ENCODE data around the gene PANK4. TPM values are rescaled to one million over a fixed set of nuclear protein-coding genes. Genes with fewer than 3 reads are reported as not detected.

The PANK4 gene
- total and polyA plus RNA-seq, 3 donors from 2014 or later, result 23.2 to 84.7 (median 65.9) TPM

DNA sequence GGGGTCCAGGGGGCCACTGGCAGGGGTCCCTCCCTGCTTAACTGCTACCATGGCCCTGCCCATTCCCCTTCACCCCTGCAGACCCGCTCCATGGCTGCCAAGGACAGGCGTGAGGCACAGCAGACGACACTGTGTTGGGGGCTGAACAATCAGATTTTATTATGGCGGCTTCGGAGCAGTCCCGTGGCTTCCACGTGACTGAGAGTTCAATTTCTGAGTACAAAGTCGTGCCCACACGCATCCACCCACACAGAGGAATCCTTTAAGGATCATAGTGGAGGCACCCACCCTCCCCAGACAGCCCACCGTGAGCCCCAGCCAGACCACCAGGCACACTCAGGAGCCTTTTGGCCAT lies 2.2 kb upstream of the PANK4 start:
- no peak for DNase-seq
- intact Hi-C loops (cut with DNase I; ENCODE audit: low total_unique reads), result no loop called here
- Histone ChIP-seq H3K27ac (no peak overlapping the region), H3K4me1 (peaks cover 51% of the 10 kb centered on the region), H3K27me3 (no peaks in the 10 kb centered on the region), H3K4me3 (no peak overlapping the region), H3K36me3 (ENCODE audit: low read depth, missing control alignments) (no peaks in the 10 kb centered on the region), H3K9me3 (no peaks in the 10 kb centered on the region)
- WGBS, 2 donors, result 69 to 70% methylated on average over 4 to 9 of the region's 10 CpGs
- TF ChIP-seq, protein P1, sequence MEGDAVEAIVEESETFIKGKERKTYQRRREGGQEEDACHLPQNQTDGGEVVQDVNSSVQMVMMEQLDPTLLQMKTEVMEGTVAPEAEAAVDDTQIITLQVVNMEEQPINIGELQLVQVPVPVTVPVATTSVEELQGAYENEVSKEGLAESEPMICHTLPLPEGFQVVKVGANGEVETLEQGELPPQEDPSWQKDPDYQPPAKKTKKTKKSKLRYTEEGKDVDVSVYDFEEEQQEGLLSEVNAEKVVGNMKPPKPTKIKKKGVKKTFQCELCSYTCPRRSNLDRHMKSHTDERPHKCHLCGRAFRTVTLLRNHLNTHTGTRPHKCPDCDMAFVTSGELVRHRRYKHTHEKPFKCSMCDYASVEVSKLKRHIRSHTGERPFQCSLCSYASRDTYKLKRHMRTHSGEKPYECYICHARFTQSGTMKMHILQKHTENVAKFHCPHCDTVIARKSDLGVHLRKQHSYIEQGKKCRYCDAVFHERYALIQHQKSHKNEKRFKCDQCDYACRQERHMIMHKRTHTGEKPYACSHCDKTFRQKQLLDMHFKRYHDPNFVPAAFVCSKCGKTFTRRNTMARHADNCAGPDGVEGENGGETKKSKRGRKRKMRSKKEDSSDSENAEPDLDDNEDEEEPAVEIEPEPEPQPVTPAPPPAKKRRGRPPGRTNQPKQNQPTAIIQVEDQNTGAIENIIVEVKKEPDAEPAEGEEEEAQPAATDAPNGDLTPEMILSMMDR (IDR thresholded peaks at IDR 0.05), result no peak

DNA sequence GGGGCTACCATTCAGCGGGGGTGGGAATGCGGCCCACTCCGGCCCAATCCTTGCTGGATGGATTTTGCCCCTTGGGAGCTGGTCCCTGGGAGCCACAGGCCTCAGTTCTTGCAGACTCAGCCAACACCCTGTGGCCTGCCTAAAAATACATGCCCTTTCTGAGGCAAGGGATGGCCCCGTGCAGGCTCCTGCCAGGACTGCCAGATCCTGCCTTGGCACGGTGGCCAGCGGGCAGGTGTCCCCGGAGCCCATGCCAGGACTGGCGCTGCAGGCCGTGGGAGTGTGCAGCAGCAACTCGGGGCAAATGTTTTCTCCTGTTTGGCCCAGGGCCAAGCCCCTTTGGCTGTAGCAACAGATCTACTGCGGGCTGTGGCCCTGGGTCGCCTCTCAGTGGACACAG lies 1.6 kb upstream of the PANK4 start:
- H3K27ac ChIP-seq, result no peak overlapping the region
- WGBS, 2 donors, result 59 to 60% methylated on average over 6 to 7 of the region's 12 CpGs

GRCh38 chr1:2527556-2527860 lies 1.1 kb upstream of the PANK4 start:
- Histone ChIP-seq H3K9me3 (no peaks in the 10 kb centered on the region), H3K4me1 (peaks cover 51% of the 10 kb centered on the region), H3K4me3 (no peak overlapping the region), H3K36me3 (ENCODE audit: low read depth, missing control alignments) (no peaks in the 10 kb centered on the region), H3K27me3 (no peaks in the 10 kb centered on the region), H3K27ac (no peak overlapping the region)
- 82 to 84% methylated on average over 2 to 4 of the region's 4 CpGs for WGBS, 2 donors
- intact Hi-C loops (cut with DNase I; ENCODE audit: low total_unique reads), result no loop called here
- DNase-seq, result no peak
- no peak for TF ChIP-seq POLR2A (IDR thresholded peaks at IDR 0.05)
- TF ChIP-seq, protein P1 (IDR thresholded peaks at IDR 0.05), result no peak

More for the DNA sequence above, 1.6 kb upstream of the PANK4 start:
- no peaks in the 10 kb centered on the region for H3K36me3 ChIP-seq (ENCODE audit: low read depth, missing control alignments)
- H3K4me1 ChIP-seq, result peaks cover 51% of the 10 kb centered on the region
- peak; percentile 54 for DNase-seq
- H3K4me3 ChIP-seq, result no peak overlapping the region
- intact Hi-C loops (cut with DNase I; ENCODE audit: low total_unique reads), result no loop called here
- no peaks in the 10 kb centered on the region for H3K27me3 ChIP-seq
- TF ChIP-seq, protein P1 (IDR thresholded peaks at IDR 0.05), result no peak
- no peak for TF ChIP-seq POLR2A (IDR thresholded peaks at IDR 0.05)
- no peaks in the 10 kb centered on the region for H3K9me3 ChIP-seq

DNA sequence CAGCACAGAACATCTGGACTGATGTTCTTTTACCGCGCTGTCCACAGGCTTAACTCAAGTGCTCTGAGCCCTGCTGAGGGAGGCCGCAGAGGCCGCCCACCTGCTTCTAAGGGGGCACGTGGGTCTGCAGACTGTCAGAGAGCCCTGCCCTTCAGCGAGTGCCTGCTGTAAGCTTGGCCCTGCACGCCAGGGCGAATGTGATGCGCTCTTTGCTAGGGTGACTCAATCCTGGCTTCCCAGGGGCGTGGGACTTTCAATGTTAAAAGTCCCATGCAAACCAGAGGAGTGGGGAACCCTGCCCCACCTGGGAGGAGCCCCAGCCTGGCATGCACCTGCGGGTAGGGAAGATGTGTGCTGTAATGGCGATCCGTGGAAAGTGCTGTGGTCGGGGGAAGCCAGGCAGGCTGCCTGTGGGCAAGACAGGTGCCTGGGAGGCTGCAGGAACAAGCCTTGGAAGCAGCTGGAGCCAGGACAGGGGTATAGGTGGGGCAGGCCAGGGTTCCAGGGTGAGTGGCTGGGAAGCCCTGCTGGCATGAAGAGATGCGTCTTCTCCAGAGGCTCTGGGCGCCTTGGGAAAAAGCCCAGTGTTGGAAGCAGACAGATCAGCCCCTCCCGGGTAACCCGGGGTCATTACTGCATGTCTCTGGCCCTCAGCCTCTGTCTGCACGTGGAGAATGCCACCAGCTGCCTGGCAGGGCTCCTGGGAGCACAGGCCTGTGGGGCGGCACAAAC lies 594 bp upstream of the PANK4 start:
- H3K27ac ChIP-seq, result peak overlapping the region in 1 of 2 donors; percentile 91
- peak; percentile 63 for DNase-seq
- peaks cover 54% of the 10 kb centered on the region for H3K4me1 ChIP-seq
- no peaks in the 10 kb centered on the region for H3K36me3 ChIP-seq (ENCODE audit: low read depth, missing control alignments)
- TF ChIP-seq, protein P1 (IDR thresholded peaks at IDR 0.05), result no peak
- TF ChIP-seq POLR2A (IDR thresholded peaks at IDR 0.05), result no peak
- intact Hi-C loops (cut with DNase I; ENCODE audit: low total_unique reads), result no loop called here
- WGBS, 2 donors, result 36 to 58% methylated on average over 7 to 18 of the region's 20 CpGs
- peak overlapping the region in 1 of 2 donors; percentile 82 for H3K4me3 ChIP-seq
- no peaks in the 10 kb centered on the region for H3K27me3 ChIP-seq
- H3K9me3 ChIP-seq, result no peaks in the 10 kb centered on the region

GRCh38 chr1:2525572-2525919 lies 850 bp downstream of the PANK4 start:
- Histone ChIP-seq H3K27ac (peak overlapping the region; percentile 6 to 91), H3K36me3 (ENCODE audit: low read depth, missing control alignments) (no peaks in the 10 kb centered on the region), H3K27me3 (no peaks in the 10 kb centered on the region), H3K4me1 (peaks cover 47% of the 10 kb centered on the region), H3K9me3 (no peaks in the 10 kb centered on the region), H3K4me3 (peak overlapping the region; percentile 71 to 82)
- no peak for TF ChIP-seq POLR2A (IDR thresholded peaks at IDR 0.05)
- TF ChIP-seq, protein P1 (IDR thresholded peaks at IDR 0.05), result no peak
- 0 to 1% methylated on average over 4 to 20 of the region's 20 CpGs for WGBS, 2 donors
- DNase-seq, result no peak
- intact Hi-C loops (cut with DNase I; ENCODE audit: low total_unique reads), result no loop called here

All from testis (tissue), 3 donors.